SH-SY5Y (cell line): ENCODE results near the gene DNMT3A.

Experiments
- GATA2 ChIP-seq: IDR thresholded peaks from 2 replicates; pipeline ENCODE4 v1.6.1; 2011; ENCODE audit warnings: mild to moderate bottlenecking, low read depth, low read length
- GATA3 ChIP-seq: IDR thresholded peaks from 2 replicates; pipeline ENCODE4 v1.6.1; 2011; ENCODE audit warnings: low read depth, mild to moderate bottlenecking, low read length, moderate library complexity

- TF ChIP-seq GATA2: no peak
- no peak for TF ChIP-seq GATA3
Measured at GRCh38 chr2:25262288-25262687, 79.4 kb downstream of the DNMT3A start.
